Thyroid gland (tissue), 4 donors: Measurements from ENCODE around the gene MYDGF. TPM values are rescaled to one million over a fixed set of nuclear protein-coding genes. Genes with fewer than 3 reads are reported as not detected.

Experiments used
- DNase-seq, 2 donors: peaks; one replicate each; pipeline ENCODE4 v3.0.0-alpha.2; 2019
- H3K27ac ChIP-seq, 3 donors: fragments of 200-600 bp; sonication (generic); 1 replicate in 2 of 3; 2 replicates in 1 of 3; pipeline ENCODE4 v1.5.1; 2016 to 2019; ENCODE audit warnings: mild to moderate bottlenecking in 1 of 3, moderate library complexity in 1 of 3
- H3K27me3 ChIP-seq: fragments of 200-600 bp; sonication (generic); one replicate; pipeline ENCODE4 v1.5.1; 2019
- H3K36me3 ChIP-seq, 2 donors: fragments of 200-600 bp; sonication (generic); one replicate each; pipeline ENCODE4 v1.5.1; 2016 to 2019
- H3K4me1 ChIP-seq, 2 donors: fragments of 200-600 bp; sonication (generic); one replicate each; pipeline ENCODE4 v1.5.1; 2017 to 2019
- H3K4me3 ChIP-seq, 3 donors: fragments of 200-600 bp; sonication (generic); replicated peaks in 1 of 3; 1 replicate in 2 of 3; 2 replicates in 1 of 3; pipeline ENCODE4 v1.5.1; 2016; ENCODE audit warnings: mild to moderate bottlenecking in 1 of 3
- H3K9me3 ChIP-seq: fragments of 200-600 bp; sonication (generic); one replicate; pipeline ENCODE4 v1.5.1; 2017
- POLR2A ChIP-seq, 2 donors: fragments of 450-650 bp; IDR thresholded peaks; one replicate each; pipeline ENCODE4 v1.6.1; 2017; ENCODE audit warnings: antibody characterized with exemption in 2 of 2, mild to moderate bottlenecking in 2 of 2, moderate library complexity in 1 of 2
- WGBS, 2 donors: methylation state at CpG; one replicate each; pipeline ENCODE4 v1.1.5; 2017; 5-methylcytosine and 5-hydroxymethylcytosine counted together
- intact Hi-C: fragments of 100-400 bp; cut with DNase I; formaldehyde crosslinking; loops from one replicate; pipeline ENCODE4 v1.15.1; 2023
- total RNA-seq, 4 donors: library from RNA; depleted of rRNA; stranded (reverse); fragments of >200 nt; gene quantifications; one replicate each; pipeline ENCODE4 v1.2.3, GENCODE V29; 2016
- TF ChIP-seq, protein P1 (sequence below), 6 experiments: fragments of 200-600 bp in 3 of 6; fragments of 450-650 bp in 3 of 6; sonication (generic) in 3 of 6; IDR thresholded peaks; one replicate each; pipeline ENCODE4 v1.5.1; 2016 to 2019; ENCODE audit warnings: antibody characterized with exemption in 6 of 6, mild to moderate bottlenecking in 2 of 6, inconsistent platforms in 1 of 6, moderate library complexity in 1 of 6

The MYDGF gene
- total RNA-seq, 4 donors from 2014 or later = 48.0 to 72.6 (median 65.2) TPM

DNA sequence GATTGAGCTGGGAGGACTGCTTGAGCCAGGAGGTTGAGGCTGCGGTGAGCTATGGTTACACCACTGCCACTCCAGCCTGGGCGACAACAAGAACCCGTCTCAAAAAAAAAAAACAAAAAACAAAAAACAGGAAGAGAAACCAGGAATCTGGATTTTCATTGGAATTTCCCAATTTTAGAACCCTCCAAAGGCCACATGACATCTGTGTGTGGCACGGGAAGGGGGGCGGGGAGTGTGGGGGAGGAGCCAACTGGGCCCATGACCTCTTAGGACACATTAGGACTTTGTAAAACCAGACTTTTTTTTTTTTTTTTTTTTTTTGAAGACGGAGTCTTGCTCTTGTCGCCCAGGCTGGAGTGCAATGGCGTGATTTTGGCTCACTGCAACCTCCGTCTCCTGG is 21.2 kb upstream of the MYDGF start:
- WGBS, 2 donors = 86 to 90% methylated on average over 9 of the region's 9 CpGs
- H3K36me3 ChIP-seq = peaks cover 70 to 78% of the 10 kb centered on the region in 2 donors
- H3K27ac ChIP-seq = no peak overlapping the region
- DNase-seq = no peak
- H3K9me3 ChIP-seq = no peaks in the 10 kb centered on the region
- no peaks in the 10 kb centered on the region for H3K27me3 ChIP-seq
- no peaks in the 10 kb centered on the region for H3K4me1 ChIP-seq
- TF ChIP-seq POLR2A (IDR thresholded peaks at IDR 0.05) = no peak
- TF ChIP-seq, protein P1, sequence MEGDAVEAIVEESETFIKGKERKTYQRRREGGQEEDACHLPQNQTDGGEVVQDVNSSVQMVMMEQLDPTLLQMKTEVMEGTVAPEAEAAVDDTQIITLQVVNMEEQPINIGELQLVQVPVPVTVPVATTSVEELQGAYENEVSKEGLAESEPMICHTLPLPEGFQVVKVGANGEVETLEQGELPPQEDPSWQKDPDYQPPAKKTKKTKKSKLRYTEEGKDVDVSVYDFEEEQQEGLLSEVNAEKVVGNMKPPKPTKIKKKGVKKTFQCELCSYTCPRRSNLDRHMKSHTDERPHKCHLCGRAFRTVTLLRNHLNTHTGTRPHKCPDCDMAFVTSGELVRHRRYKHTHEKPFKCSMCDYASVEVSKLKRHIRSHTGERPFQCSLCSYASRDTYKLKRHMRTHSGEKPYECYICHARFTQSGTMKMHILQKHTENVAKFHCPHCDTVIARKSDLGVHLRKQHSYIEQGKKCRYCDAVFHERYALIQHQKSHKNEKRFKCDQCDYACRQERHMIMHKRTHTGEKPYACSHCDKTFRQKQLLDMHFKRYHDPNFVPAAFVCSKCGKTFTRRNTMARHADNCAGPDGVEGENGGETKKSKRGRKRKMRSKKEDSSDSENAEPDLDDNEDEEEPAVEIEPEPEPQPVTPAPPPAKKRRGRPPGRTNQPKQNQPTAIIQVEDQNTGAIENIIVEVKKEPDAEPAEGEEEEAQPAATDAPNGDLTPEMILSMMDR (IDR thresholded peaks at IDR 0.05) = no peak
- no peak overlapping the region for H3K4me3 ChIP-seq
- intact Hi-C loops = no loop called here

DNA sequence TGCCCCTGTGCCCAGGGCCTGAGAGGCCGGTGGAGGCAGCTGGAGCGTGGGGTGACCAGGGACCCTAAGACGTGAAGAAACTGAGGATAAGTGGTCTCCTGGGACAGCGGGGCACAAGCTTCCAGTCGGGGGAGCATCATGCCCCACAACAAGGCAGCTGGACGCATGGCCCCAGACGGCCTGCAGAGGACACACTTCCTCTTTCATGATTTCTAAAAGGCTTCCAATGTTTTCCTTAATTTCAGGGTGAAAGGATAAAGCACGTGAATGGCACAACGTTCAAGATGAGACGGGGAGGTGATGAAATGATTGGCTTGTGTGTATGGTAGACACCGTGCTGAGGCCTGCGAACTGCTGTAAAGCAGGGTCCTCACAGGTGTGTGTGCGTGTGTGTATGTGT is 20.2 kb upstream of the MYDGF start:
- 84 to 92% methylated on average over 12 to 13 of the region's 13 CpGs for WGBS, 2 donors
- no peak for DNase-seq
- H3K4me3 ChIP-seq = no peak overlapping the region
- H3K27ac ChIP-seq = no peak overlapping the region
- no peaks in the 10 kb centered on the region for H3K9me3 ChIP-seq
- H3K4me1 ChIP-seq = no peaks in the 10 kb centered on the region
- no peak for TF ChIP-seq POLR2A (IDR thresholded peaks at IDR 0.05)
- TF ChIP-seq, protein P1 (IDR thresholded peaks at IDR 0.05) = no peak
- intact Hi-C loops = no loop called here
- H3K27me3 ChIP-seq = no peaks in the 10 kb centered on the region
- H3K36me3 ChIP-seq = peaks cover 72 to 75% of the 10 kb centered on the region in 2 donors

DNA sequence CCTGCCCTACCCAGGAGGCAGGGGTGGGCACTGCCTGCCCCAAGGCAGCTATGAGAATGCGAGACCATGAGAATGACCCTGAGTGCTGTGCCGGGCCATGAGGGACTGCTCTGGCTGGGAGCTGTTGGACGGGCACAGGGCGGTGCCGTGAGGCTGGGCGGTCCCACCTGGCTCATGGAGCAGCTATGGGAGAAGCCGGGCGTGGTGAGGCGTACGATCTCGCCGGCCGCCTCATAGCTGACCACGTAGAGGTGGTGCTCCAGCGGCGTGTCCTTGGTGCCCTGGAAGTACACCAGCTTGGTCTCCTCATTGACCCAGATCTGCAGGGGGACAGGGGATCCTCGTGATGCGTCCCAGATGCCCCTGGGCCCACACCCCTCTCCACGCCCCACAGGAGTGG is 19.3 kb upstream of the MYDGF start:
- no peak for TF ChIP-seq POLR2A (IDR thresholded peaks at IDR 0.05)
- Histone ChIP-seq H3K9me3 (no peaks in the 10 kb centered on the region), H3K27me3 (no peaks in the 10 kb centered on the region), H3K36me3 (peaks cover 65 to 77% of the 10 kb centered on the region in 2 donors), H3K4me3 (no peak overlapping the region), H3K4me1 (no peaks in the 10 kb centered on the region), H3K27ac (no peak overlapping the region)
- DNase-seq = no peak
- intact Hi-C loops = no loop called here
- WGBS, 2 donors = 95 to 97% methylated on average over 13 to 18 of the region's 19 CpGs

DNA sequence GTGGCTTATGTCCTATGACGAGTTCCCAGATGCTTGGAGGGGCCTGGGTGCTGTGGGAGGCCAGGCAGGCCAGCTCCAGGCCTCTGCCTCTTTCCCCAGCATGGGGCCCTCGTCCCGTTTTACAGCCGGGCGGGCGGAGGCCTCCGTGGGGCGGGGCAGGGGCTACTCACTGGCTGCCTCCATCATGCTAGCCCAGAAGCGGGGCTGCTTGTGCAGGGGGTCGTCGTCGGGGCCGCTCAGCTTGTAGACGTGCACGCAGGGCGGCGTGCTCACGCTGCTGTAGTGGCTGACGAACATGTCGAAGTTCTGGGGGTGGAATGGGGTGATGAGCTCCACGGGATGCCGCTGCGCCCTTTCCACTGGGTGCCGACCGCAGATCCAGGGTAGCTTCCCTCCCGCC is 18.4 kb upstream of the MYDGF start:
- 93 to 97% methylated on average over 13 to 23 of the region's 26 CpGs for WGBS, 2 donors
- Histone ChIP-seq H3K36me3 (peaks cover 65 to 77% of the 10 kb centered on the region in 2 donors), H3K27ac (no peak overlapping the region), H3K4me1 (no peaks in the 10 kb centered on the region), H3K9me3 (no peaks in the 10 kb centered on the region), H3K27me3 (no peaks in the 10 kb centered on the region), H3K4me3 (no peak overlapping the region)
- no peak for TF ChIP-seq POLR2A (IDR thresholded peaks at IDR 0.05)
- TF ChIP-seq, protein P1 (IDR thresholded peaks at IDR 0.05) = no peak
- DNase-seq = no peak
- intact Hi-C loops = no loop called here

DNA sequence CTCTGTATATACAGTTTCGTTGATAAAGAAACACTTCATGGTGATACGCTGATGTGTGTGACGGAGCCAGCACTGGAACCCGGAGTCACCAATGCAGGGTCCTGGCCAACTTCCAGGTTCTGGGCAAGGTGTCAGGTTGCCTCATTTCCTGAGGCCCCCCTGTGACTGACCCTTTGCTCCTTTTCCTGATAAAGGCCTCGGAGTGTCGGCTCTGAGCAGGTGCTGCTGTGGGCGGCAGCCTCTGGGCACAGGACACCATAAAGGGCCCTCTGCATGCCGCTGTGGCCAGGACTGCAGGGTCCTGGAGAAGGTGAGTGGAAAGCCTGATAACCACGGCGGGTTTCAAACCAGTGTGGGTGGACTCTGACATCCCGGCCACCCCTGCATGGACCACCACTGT is 17.3 kb upstream of the MYDGF start:
- intact Hi-C loops = no loop called here
- no peaks in the 10 kb centered on the region for H3K9me3 ChIP-seq
- TF ChIP-seq, protein P1 (IDR thresholded peaks at IDR 0.05) = no peak
- TF ChIP-seq POLR2A (IDR thresholded peaks at IDR 0.05) = no peak
- no peaks in the 10 kb centered on the region for H3K27me3 ChIP-seq
- H3K36me3 ChIP-seq = peaks cover 67 to 75% of the 10 kb centered on the region in 2 donors
- H3K4me1 ChIP-seq = no peaks in the 10 kb centered on the region
- no peak for DNase-seq
- H3K27ac ChIP-seq = no peak overlapping the region
- H3K4me3 ChIP-seq = no peak overlapping the region
- WGBS, 2 donors = 69 to 93% methylated on average over 8 of the region's 11 CpGs

DNA sequence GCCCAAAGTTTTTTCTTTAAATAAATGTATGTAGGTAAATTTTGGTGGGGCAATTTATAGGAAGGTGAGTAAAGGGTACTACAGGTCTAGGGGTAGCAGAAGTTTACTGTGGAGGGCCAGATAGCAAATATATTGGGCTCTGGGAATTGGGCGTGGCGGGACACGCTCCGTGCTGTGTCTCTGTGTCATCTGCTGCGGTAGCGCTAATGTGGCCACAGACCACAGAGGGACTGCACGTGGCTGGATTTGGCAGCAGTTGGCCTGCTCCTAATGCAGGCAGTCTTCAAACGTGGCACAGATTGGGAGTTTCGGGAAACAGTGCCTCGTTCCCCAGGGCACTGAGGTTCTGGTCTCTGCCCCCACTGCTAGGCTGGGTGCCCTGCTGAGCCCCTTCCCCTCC is 16.6 kb upstream of the MYDGF start:
- Histone ChIP-seq H3K27me3 (no peaks in the 10 kb centered on the region), H3K36me3 (peaks cover 70 to 78% of the 10 kb centered on the region in 2 donors), H3K27ac (no peak overlapping the region), H3K4me3 (no peak overlapping the region), H3K4me1 (no peaks in the 10 kb centered on the region), H3K9me3 (no peaks in the 10 kb centered on the region)
- TF ChIP-seq POLR2A (IDR thresholded peaks at IDR 0.05) = no peak
- TF ChIP-seq, protein P1 (IDR thresholded peaks at IDR 0.05) = no peak
- WGBS, 2 donors = 96 to 97% methylated on average over 7 to 10 of the region's 10 CpGs
- intact Hi-C loops = no loop called here
- DNase-seq = no peak
